Hepatocyte (in vitro differentiated cells): ENCODE results near the gene HOXB13.
A peak's percentile ranks its signal among the peaks of the same experiment; 100 is the strongest.

Experiments
- CTCF ChIP-seq: fragments of 200-600 bp; sonication (generic); IDR thresholded peaks from 2 replicates; pipeline ENCODE4 v1.5.1; 2016; ENCODE audit warnings: antibody characterized with exemption, mild to moderate bottlenecking; ENCODE audit not compliant: poor library complexity
- EZH2 ChIP-seq: fragments of 200-600 bp; sonication (generic); IDR thresholded peaks from 2 replicates; pipeline ENCODE4 v1.6.1; 2016; ENCODE audit warnings: antibody characterized with exemption, mild to moderate bottlenecking, borderline replicate concordance
- EZH2phosphoT487 ChIP-seq: fragments of 200-600 bp; sonication (generic); IDR thresholded peaks from one replicate; pipeline ENCODE4 v1.6.1; 2018; ENCODE audit warnings: antibody characterized with exemption, mild to moderate bottlenecking, low read depth, moderate library complexity; ENCODE audit not compliant: unreplicated experiment, severe bottlenecking

GRCh38 chr17:48678141-48678971, 50.2 kb downstream of the HOXB13 start:
- TF ChIP-seq CTCF (peak; percentile 93), EZH2 (no peak), EZH2phosphoT487 (no peak)
